ENCODE data around the gene ZC3H6. TPM values are rescaled to one million over a fixed set of nuclear protein-coding genes. Genes with fewer than 3 reads are reported as not detected.

ZC3H6 gene
- total RNA-seq, 3 donors from 2014 or later = 8.8 to 20.3 (median 10.9) TPM

GRCh38 chr2:112335600-112335999 is 60.2 kb downstream of the ZC3H6 start:
- DNase-seq (no peak), ATAC-seq (no peak)
- Histone ChIP-seq H3K4me3 (no peak overlapping the region), H3K9me3 (no peaks in the 10 kb centered on the region), H3K4me1 (ENCODE audit: low read depth) (no peaks in the 10 kb centered on the region), H3K36me3 (ENCODE audit: low read depth) (no peaks in the 10 kb centered on the region)
- intact Hi-C loops (cut with DNase I, micrococcal nuclease) = no loop called here
- no peak for TF ChIP-seq CTCF (IDR thresholded peaks at IDR 0.05)

GRCh38 chr2:112339986-112340385 is 64.6 kb downstream of the ZC3H6 start:
- H3K4me3 ChIP-seq = no peak overlapping the region
- no peaks in the 10 kb centered on the region for H3K4me1 ChIP-seq (ENCODE audit: low read depth)
- intact Hi-C loops (cut with DNase I, micrococcal nuclease) = no loop called here
- no peaks in the 10 kb centered on the region for H3K36me3 ChIP-seq (ENCODE audit: low read depth)
- no peak for TF ChIP-seq CTCF (IDR thresholded peaks at IDR 0.05)
- no peaks in the 10 kb centered on the region for H3K9me3 ChIP-seq
- ATAC-seq (no peak), DNase-seq (no peak)

- no peak for ATAC-seq
Observed at GRCh38 chr2:112340475-112341267, 65.3 kb downstream of the ZC3H6 start.

GRCh38 chr2:112342067-112342550 is 66.7 kb downstream of the ZC3H6 start:
- H3K4me3 ChIP-seq = no peak overlapping the region
- TF ChIP-seq CTCF (IDR thresholded peaks at IDR 0.05) = no peak
- no peaks in the 10 kb centered on the region for H3K36me3 ChIP-seq (ENCODE audit: low read depth)
- intact Hi-C loops (cut with DNase I, micrococcal nuclease) = no loop called here
- no peaks in the 10 kb centered on the region for H3K4me1 ChIP-seq (ENCODE audit: low read depth)
- no peak for DNase-seq
- no peak for ATAC-seq
- H3K9me3 ChIP-seq = no peaks in the 10 kb centered on the region

More at GRCh38 chr2:112340475-112341267, 65.3 kb downstream of the ZC3H6 start:
- no peak for DNase-seq
- H3K4me3 ChIP-seq = no peak overlapping the region
- TF ChIP-seq CTCF (IDR thresholded peaks at IDR 0.05) = no peak
- H3K9me3 ChIP-seq = no peaks in the 10 kb centered on the region
- H3K4me1 ChIP-seq (ENCODE audit: low read depth) = no peaks in the 10 kb centered on the region
- H3K36me3 ChIP-seq (ENCODE audit: low read depth) = no peaks in the 10 kb centered on the region
- intact Hi-C loops (cut with DNase I, micrococcal nuclease) = no loop called here

GRCh38 chr2:112343827-112344585 is 68.6 kb downstream of the ZC3H6 start:
- no peak for ATAC-seq
- intact Hi-C loops (cut with DNase I, micrococcal nuclease) = no loop called here
- Histone ChIP-seq H3K36me3 (ENCODE audit: low read depth) (no peaks in the 10 kb centered on the region), H3K9me3 (no peaks in the 10 kb centered on the region), H3K4me1 (ENCODE audit: low read depth) (no peaks in the 10 kb centered on the region), H3K4me3 (no peak overlapping the region)
- no peak for DNase-seq
- no peak for TF ChIP-seq CTCF (IDR thresholded peaks at IDR 0.05)

Measured in mucosa of descending colon (tissue), 3 donors.